ENCODE measurements around the gene SAP130.

- TF ChIP-seq EZH2phosphoT487 (IDR thresholded peaks at IDR 0.05; ENCODE audit: insufficient read depth, low read depth) (no peak), EZH2 (IDR thresholded peaks at IDR 0.05; ENCODE audit: insufficient read depth, poor library complexity, severe bottlenecking) (no peak)
These were observed 1.2 kb downstream of the SAP130 start for GRCh38 chr2:128026448-128027277.

Data from GM23248 (cell line).